AG09309 (cell line): ENCODE measurements around the gene ARHGAP6.
A peak's percentile ranks its signal among the peaks of the same experiment; 100 is the strongest.

Source experiments
- DNase-seq: peaks from one replicate; pipeline ENCODE4 v3.0.0-alpha.2; 2010; ENCODE audit warnings: low read depth
- H3K4me3 ChIP-seq: 2 replicates; pipeline ENCODE4 v1.5.1; 2011; ENCODE audit warnings: mild to moderate bottlenecking, low read depth, low read length, moderate library complexity; ENCODE audit not compliant: control insufficient read depth
- TF ChIP-seq, protein P1 (sequence below): IDR thresholded peaks from 2 replicates; pipeline ENCODE4 v1.5.1; 2011; ENCODE audit warnings: mild to moderate bottlenecking, low read depth, low read length, inconsistent platforms; ENCODE audit not compliant: insufficient read depth, control insufficient read depth; ENCODE audit errors: missing control alignments

The ARHGAP6 gene

GRCh38 chrX:11269006-11269405 lies 396.7 kb downstream of the ARHGAP6 start:
- TF ChIP-seq, protein P1, sequence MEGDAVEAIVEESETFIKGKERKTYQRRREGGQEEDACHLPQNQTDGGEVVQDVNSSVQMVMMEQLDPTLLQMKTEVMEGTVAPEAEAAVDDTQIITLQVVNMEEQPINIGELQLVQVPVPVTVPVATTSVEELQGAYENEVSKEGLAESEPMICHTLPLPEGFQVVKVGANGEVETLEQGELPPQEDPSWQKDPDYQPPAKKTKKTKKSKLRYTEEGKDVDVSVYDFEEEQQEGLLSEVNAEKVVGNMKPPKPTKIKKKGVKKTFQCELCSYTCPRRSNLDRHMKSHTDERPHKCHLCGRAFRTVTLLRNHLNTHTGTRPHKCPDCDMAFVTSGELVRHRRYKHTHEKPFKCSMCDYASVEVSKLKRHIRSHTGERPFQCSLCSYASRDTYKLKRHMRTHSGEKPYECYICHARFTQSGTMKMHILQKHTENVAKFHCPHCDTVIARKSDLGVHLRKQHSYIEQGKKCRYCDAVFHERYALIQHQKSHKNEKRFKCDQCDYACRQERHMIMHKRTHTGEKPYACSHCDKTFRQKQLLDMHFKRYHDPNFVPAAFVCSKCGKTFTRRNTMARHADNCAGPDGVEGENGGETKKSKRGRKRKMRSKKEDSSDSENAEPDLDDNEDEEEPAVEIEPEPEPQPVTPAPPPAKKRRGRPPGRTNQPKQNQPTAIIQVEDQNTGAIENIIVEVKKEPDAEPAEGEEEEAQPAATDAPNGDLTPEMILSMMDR = no peak
- no peak overlapping the region for H3K4me3 ChIP-seq
- DNase-seq = no peak

GRCh38 chrX:11267425-11267824 lies 398.3 kb downstream of the ARHGAP6 start:
- no peak overlapping the region for H3K4me3 ChIP-seq
- TF ChIP-seq, protein P1 = no peak
- no peak for DNase-seq

DNA sequence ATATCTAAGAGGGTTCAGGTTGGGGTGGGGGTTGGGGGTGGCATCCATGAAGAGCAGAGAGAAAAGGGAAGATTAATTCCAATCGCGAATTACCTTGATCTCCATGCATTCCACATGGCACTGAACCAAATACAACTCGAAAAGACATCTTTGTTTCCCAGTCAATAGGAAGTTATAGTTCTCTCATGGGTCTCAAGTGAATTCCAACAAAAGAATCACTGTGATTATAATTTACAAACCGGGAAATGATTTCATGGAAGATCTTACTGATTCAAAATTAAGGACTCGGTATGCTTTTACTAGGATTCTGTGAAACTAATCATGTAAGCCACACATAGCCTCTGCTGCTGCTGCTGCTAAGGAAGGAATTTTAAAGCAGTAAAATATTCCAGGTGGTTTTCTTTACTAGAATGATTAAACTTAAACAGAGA lies 399.1 kb downstream of the ARHGAP6 start:
- no peak for DNase-seq
- H3K4me3 ChIP-seq = no peak overlapping the region
- TF ChIP-seq, protein P1 = no peak

DNA sequence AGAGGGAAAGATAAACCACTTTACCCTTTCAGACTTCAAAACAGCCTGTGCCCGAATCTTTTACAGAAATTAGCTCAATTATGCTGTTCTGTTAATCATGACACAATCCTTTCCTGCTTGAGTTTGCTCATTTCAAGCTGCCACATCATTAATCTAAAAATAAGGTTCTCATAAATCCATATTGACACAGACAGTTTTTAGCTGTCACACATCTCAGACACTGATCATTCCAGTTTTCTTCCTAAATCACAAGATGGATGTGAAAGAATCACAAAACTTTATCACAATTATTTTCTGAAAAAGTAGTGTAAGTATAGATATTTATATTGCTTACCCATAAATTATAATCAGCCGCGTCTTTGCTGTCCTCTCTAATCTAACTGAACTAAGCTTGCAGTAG lies 400.4 kb downstream of the ARHGAP6 start:
- DNase-seq = no peak
- no peak overlapping the region for H3K4me3 ChIP-seq
- TF ChIP-seq, protein P1 = no peak

- no peak overlapping the region for H3K4me3 ChIP-seq
- DNase-seq = no peak
- TF ChIP-seq, protein P1 = no peak
Observed at GRCh38 chrX:11264925-11265324, 400.8 kb downstream of the ARHGAP6 start.

DNA sequence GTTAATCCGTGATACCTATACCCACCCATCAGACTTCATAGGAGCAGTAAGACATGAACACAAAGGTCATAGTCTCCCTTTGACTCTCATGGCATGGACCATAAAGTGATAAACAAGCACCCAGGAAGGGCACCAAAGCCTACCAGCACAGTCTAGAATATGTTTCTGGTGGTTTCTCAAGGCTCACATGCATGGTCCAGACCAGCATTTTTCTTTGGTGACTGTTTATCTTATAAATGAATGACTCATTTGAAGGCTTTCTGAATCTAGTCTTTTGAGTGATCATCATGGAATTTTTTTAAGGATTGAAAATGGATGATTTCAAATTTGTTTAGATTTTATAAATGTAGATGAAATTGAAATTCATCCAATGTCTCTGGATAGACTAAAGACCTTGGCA lies 404.5 kb downstream of the ARHGAP6 start:
- peak; percentile 31 for DNase-seq
- TF ChIP-seq, protein P1 = no peak
- H3K4me3 ChIP-seq = no peak overlapping the region

- no peak overlapping the region for H3K4me3 ChIP-seq
- no peak for DNase-seq
- TF ChIP-seq, protein P1 = no peak
Observed at GRCh38 chrX:11259437-11259836, 406.3 kb downstream of the ARHGAP6 start.
